H1 (cell line): ENCODE results near the gene KMT2E.

ENCODE experiments used
- CTCF ChIP-seq, 3 experiments: IDR thresholded peaks; 1 replicate in 2 of 3; 2 replicates in 1 of 3; pipeline versions ENCODE4 v1.5.1 to v1.6.1; 2011; ENCODE audit warnings: low read length in 3 of 3, mild to moderate bottlenecking in 3 of 3, inconsistent platforms in 2 of 3, low read depth in 1 of 3, moderate library complexity in 1 of 3; ENCODE audit not compliant: insufficient read depth in 1 of 3; ENCODE audit errors: control extremely low read depth in 1 of 3
- EZH2 ChIP-seq: fragments of 200-600 bp; sonication (generic); IDR thresholded peaks from 2 replicates; pipeline ENCODE4 v1.7.1; 2012; ENCODE audit warnings: low read depth, mild to moderate bottlenecking, moderate library complexity, low read length, inconsistent platforms; ENCODE audit not compliant: severe bottlenecking
- POLR2A ChIP-seq, 2 experiments: IDR thresholded peaks; 1 replicate in 1 of 2; 2 replicates in 1 of 2; pipeline ENCODE4 v1.6.1; 2011; ENCODE audit warnings: low read depth in 2 of 2, low read length in 2 of 2, mild to moderate bottlenecking in 2 of 2; ENCODE audit errors: control extremely low read depth in 1 of 2
- POLR2AphosphoS5 ChIP-seq: IDR thresholded peaks from 2 replicates; pipeline ENCODE4 v1.6.1; 2011; ENCODE audit warnings: low read depth, low read length
- USF2 ChIP-seq: IDR thresholded peaks from 2 replicates; pipeline ENCODE4 v1.6.1; 2011; ENCODE audit warnings: low read length, improper control_type of control experiment
- ZNF274 ChIP-seq: IDR thresholded peaks from 2 replicates; pipeline ENCODE4 v1.7.0; 2012; ENCODE audit warnings: low read length, borderline replicate concordance; ENCODE audit errors: extremely low read depth

GRCh38 chr7:105161366-105161765 is 147.4 kb downstream of the KMT2E start:
- TF ChIP-seq POLR2A (IDR thresholded peaks at IDR 0.05; ENCODE audit: control extremely low read depth in 1 of 2, low read depth in 2 of 2, low read length in 2 of 2) (no peak), POLR2AphosphoS5 (no peak), ZNF274 (no peak), CTCF (IDR thresholded peaks at IDR 0.05; ENCODE audit: control extremely low read depth in 1 of 3, insufficient read depth in 1 of 3, low read depth in 1 of 3, low read length in 3 of 3) (no peak), USF2 (no peak), EZH2 (no peak)
